ENCODE data around the gene MTMR2. TPM values are rescaled to one million over a fixed set of nuclear protein-coding genes. Genes with fewer than 3 reads are reported as not detected.

Gene MTMR2
- polyA plus RNA-seq, 6 donors from 2014 or later, result 6.9 to 11.9 (median 10.6) TPM

DNA sequence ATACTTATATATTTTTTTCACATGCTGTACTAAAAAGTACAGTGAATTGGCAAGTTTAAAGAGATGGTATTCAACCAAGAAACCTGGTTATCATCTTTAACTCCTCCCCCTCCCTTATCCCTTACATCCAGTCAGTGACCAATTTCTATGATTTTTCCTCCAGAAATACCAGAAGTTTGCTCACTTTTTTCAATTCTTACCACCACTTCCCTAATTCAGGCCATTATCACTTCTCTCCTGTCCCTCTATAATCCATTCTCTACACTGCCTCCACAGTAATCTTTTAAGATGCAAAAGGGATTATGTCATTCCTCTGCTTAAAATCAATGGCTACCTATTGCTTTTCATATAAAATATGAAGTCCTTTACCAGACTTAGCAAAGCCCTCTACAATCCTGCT lies 70.8 kb downstream of the MTMR2 start:
- no peaks in the 10 kb centered on the region for H3K27me3 Mint-ChIP-seq
- H3K36me3 Mint-ChIP-seq, result peaks cover 0 to 12% of the 10 kb centered on the region in 2 donors
- no peak for ATAC-seq (ENCODE audit: low read depth in 2 of 2)
- H3K4me3 Mint-ChIP-seq, result no peak overlapping the region
- no peak overlapping the region for H3K27ac Mint-ChIP-seq
- H3K4me1 Mint-ChIP-seq, result peaks cover 0 to 1% (median 0%) of the 10 kb centered on the region in 3 donors
- H3K9me3 Mint-ChIP-seq, result no peaks in the 10 kb centered on the region
- no peak for DNase-seq

DNA sequence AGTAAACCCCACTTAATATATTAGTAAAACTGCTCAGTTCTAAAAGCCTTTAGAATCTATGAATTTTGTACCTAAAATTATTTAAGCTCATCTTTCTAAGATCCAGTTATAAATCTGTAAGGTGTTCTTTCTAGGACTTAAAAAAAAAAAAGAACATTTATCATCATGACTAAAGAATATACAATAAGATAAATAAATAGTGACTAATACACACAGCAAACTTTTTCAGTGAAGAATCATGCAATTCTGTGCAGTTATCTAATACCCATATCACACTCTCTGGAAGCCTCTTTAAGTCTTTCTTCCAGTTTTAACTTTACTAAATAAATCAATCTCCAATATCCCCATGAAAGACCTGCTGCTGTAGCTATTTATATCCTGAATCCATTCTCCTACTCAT lies 73.8 kb downstream of the MTMR2 start:
- DNase-seq (no peak), ATAC-seq (ENCODE audit: low read depth in 2 of 2) (no peak)
- Mint-ChIP-seq H3K4me3 (no peak overlapping the region), H3K4me1 (peaks cover 0 to 1% (median 0%) of the 10 kb centered on the region in 3 donors), H3K9me3 (no peaks in the 10 kb centered on the region), H3K27me3 (no peaks in the 10 kb centered on the region), H3K36me3 (peaks cover 0 to 5% of the 10 kb centered on the region in 2 donors), H3K27ac (peak overlapping the region in 1 of 6 donors; percentile 84)

DNA sequence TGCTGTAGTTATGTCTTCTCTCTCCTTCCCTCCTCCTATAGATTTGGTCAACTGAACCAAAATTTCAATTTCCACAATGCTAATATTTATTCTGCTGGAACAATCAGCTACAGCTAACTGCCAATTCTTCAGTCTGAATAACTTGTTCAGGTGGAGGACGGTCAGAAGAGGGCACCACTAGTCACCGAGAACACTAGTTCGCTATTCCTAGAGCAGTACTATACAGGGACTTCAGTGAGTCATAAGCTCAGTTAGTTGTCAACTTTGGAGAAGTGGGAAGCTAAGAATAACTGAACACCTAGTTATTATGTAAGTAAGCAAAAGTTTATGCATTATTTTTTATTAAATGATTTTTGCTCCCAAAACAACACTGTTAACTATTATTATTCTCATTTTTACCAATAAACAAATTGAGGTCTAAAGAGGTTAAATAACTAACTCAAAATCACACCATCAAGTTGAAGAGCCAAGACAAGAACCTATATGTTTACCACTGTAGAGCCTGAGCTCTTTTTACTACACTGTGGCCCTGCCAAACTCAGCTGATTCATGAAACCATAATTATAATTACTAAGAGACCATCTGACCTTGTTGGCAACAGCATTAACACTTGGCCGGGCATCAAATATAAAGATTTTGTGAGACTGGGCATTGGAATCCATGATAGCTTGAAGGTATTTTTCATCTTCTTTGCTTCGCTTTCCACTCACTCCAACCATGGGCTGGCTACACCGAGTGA lies 74.7 kb downstream of the MTMR2 start:
- DNase-seq (no peak), ATAC-seq (ENCODE audit: low read depth in 2 of 2) (no peak)
- Mint-ChIP-seq H3K4me1 (no peaks in the 10 kb centered on the region), H3K27me3 (no peaks in the 10 kb centered on the region), H3K36me3 (peaks cover 0 to 5% of the 10 kb centered on the region in 2 donors), H3K4me3 (no peak overlapping the region), H3K9me3 (no peaks in the 10 kb centered on the region), H3K27ac (peak overlapping the region in 1 of 6 donors; percentile 21)

DNA sequence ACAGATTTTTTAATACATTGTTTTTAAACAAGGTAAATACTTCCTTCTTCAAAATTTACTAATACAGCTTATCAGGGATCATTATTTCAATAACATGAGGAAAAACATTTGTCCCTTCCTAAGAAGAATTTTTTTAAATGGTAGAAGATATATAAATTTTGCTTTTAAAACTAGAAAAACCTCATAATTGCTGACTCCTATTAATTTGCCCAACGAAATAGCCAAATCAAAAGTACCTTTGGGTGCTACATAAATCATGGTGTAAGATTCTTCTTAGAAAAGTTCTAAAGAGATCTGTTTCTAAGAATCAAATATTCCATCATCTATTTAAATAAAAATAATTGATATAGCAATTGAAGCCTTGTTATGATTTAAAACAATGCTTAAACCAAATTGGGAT lies 78.7 kb downstream of the MTMR2 start:
- Mint-ChIP-seq H3K9me3 (no peaks in the 10 kb centered on the region), H3K27ac (no peak overlapping the region), H3K4me1 (no peaks in the 10 kb centered on the region), H3K36me3 (peaks cover 0 to 5% of the 10 kb centered on the region in 2 donors), H3K27me3 (no peaks in the 10 kb centered on the region), H3K4me3 (no peak overlapping the region)
- ATAC-seq (ENCODE audit: low read depth in 2 of 2), result no peak
- DNase-seq, result no peak

DNA sequence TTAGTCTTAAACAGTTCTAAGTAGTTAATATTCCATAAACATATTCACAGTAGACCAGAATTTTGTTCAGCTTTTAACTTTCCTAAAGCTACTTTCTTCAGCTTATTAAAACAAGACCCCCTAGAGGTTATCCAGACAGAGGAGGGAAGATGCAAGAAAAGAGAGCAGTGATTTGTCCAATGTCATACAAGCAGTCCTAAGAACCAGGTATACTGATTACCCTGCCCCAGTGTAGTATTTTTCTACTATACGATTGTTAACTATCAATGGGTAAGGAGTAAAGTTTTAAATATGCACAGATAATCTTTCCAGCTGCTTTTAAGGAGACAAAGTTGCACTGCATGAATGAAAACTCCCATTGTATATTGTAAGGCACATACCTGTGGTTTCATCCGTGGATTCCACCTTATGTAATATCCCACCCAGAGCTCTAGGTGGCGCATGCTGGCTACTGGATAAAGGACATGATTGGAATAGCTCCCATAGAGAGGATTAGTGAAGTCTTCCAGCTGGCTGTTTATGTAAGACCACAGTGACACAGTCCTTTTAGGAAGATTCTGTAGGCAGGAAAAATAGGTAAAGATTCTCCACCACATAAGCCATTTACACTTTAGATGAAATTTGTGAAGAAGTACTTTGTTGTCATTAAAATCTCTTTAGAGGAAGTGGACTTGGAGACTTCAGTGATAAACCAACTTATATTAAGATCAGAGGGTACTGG lies 88.0 kb downstream of the MTMR2 start:
- no peaks in the 10 kb centered on the region for H3K27me3 Mint-ChIP-seq
- H3K9me3 Mint-ChIP-seq, result no peaks in the 10 kb centered on the region
- DNase-seq, result peak; percentile 41
- H3K27ac Mint-ChIP-seq, result peak overlapping the region in 2 of 6 donors; percentile 31 to 39
- peaks cover 0 to 8% of the 10 kb centered on the region in 2 donors for H3K36me3 Mint-ChIP-seq
- ATAC-seq (ENCODE audit: low read depth in 2 of 2), result peak; percentile 72 to 87
- peaks cover 0 to 4% (median under 1%) of the 10 kb centered on the region in 3 donors for H3K4me1 Mint-ChIP-seq
- no peak overlapping the region for H3K4me3 Mint-ChIP-seq

DNA sequence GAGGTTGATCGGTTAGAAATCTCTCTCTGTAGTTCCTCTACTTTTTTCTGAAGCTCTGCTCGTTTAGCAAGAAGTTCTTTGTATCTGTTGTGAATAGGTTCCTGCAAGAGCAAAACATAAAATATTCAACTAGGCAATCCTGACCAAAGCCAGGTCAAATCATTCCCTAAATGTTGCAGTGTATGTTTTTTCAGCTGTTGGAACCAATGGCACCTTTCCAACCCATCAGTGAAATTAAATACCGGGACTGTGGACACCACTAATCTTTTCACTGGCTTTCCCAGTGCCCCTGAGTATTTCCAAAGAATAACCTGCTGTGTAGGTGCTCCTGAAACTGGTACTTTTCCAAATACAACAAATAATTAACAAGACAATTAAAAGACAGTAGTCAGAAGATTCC lies 88.6 kb downstream of the MTMR2 start:
- Mint-ChIP-seq H3K4me3 (no peak overlapping the region), H3K9me3 (no peaks in the 10 kb centered on the region), H3K36me3 (peaks cover 0 to 14% of the 10 kb centered on the region in 2 donors), H3K4me1 (peaks cover 0 to 6% (median 4%) of the 10 kb centered on the region in 3 donors), H3K27ac (no peak overlapping the region), H3K27me3 (no peaks in the 10 kb centered on the region)
- no peak for ATAC-seq (ENCODE audit: low read depth in 2 of 2)
- DNase-seq, result no peak

DNA sequence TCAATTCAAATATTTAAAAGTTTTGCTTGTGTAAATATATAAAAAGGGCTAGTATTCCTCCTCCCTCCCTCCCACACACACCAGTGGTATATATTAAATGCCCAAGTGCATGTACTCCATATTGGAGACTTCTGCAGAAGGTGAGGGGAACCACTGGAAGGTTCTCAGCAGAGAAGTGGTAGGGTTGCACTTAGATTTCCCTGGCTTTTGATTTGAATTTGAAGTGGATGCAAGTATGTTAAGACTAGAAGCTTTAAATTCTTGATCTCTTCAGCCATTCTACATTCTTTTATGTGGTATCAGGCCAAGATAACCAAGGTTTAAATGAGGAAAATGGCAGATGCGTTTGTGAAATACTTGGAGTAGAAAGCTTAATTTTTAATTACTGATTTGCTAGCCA lies 90.5 kb downstream of the MTMR2 start:
- Mint-ChIP-seq H3K27me3 (no peaks in the 10 kb centered on the region), H3K4me3 (no peak overlapping the region), H3K36me3 (peaks cover 0 to 24% of the 10 kb centered on the region in 2 donors), H3K4me1 (peaks cover 0 to 7% (median 4%) of the 10 kb centered on the region in 3 donors), H3K27ac (no peak overlapping the region), H3K9me3 (no peaks in the 10 kb centered on the region)
- ATAC-seq (ENCODE audit: low read depth in 2 of 2) (no peak), DNase-seq (no peak)

DNA sequence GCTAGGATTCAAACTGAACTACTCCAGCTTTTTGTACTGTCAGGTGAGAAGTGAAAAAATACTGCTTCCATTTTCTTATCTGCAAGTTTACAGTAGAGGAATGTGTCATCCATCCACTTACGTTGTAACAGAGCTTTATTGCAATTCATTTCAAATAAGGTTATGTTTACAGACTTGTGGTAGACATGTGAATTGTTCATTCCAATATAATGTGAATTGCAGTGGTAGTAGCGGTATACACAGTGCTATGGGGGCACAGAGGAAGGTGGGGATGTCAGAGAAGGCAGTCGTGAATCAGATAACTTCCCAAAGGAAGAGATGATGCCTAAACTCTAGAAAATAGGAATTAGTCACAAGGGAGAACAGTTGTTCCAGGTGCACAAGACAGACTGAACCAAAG lies 91.1 kb downstream of the MTMR2 start:
- H3K4me3 Mint-ChIP-seq, result no peak overlapping the region
- H3K27me3 Mint-ChIP-seq, result no peaks in the 10 kb centered on the region
- H3K9me3 Mint-ChIP-seq, result no peaks in the 10 kb centered on the region
- ATAC-seq (ENCODE audit: low read depth in 2 of 2) (no peak), DNase-seq (no peak)
- peaks cover 0 to 24% of the 10 kb centered on the region in 2 donors for H3K36me3 Mint-ChIP-seq
- peak overlapping the region in 3 of 6 donors; percentile 1 to 81 (median 15) for H3K27ac Mint-ChIP-seq
- peaks cover 0 to 7% (median 4%) of the 10 kb centered on the region in 3 donors for H3K4me1 Mint-ChIP-seq

DNA sequence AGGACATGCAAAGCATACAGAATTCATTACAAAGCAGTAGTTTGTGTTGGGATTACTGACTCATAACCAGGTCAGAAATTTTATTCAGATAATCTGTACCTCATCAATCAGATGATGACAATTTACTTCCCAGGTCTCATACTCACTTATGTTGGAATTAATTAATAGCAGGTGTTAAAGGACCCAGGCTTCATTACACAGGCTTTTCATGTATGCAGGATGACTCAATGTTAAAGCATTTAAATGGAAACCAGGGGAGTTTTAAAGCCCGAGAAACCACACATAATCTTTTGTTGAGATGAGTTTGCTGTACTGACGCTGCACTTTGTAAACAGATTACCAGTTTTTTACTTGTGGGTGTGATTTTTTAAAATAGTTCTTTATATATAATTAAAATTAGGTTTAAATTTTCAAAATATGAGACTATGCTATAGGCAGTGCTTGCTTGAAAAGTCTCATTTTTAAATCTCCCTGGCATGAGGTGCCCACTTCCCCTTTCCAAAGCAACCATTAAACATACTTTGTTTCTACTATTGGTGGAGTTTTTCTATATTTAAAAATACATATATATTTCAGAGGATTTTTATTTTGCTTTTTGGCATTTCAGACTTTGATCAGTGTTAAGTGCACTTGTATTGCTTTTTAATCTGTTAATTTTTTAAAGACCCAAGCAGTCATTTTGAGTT lies 92.6 kb downstream of the MTMR2 start:
- ATAC-seq (ENCODE audit: low read depth in 2 of 2), result no peak
- Mint-ChIP-seq H3K9me3 (no peaks in the 10 kb centered on the region), H3K36me3 (peaks cover 0 to 24% of the 10 kb centered on the region in 2 donors), H3K27me3 (no peaks in the 10 kb centered on the region), H3K27ac (peak overlapping the region in 2 of 6 donors; percentile 4 to 38), H3K4me3 (no peak overlapping the region), H3K4me1 (peaks cover 0 to 7% (median 4%) of the 10 kb centered on the region in 3 donors)
- no peak for DNase-seq

DNA sequence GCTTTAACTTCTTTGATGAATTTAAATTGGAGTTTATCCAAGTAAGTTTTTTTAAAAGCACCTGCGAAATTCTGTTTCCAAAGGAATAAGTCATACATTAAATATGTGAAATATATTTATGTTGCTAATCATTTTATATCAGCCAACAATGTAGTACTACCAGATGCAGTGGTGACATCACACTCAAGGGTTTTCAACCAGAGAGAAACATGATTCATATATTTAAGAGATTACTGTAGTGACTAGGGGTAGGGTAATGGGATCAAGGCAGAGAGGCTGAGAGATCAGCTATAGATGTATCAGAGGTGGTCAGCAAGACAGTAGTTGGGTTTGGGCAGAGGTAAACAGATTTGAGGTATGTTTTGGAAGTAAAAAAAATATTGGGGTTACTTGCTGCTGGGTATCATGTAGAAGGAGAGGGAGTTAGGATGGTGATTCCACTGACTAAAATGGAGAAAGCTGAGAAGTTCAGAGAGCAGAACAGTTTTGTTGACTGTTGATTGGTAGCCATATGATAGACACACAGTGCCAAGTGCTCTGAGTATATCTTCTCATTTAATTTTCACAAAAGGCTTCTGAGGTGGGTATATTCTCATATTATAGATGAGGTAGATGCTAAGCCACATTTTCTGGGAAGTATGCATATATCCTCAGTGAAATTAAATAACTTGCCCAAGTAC lies 94.2 kb downstream of the MTMR2 start:
- H3K27ac Mint-ChIP-seq, result peak overlapping the region in 4 of 6 donors; percentile 2 to 79 (median 14)
- no peak overlapping the region for H3K4me3 Mint-ChIP-seq
- peaks cover 5 to 24% of the 10 kb centered on the region in 2 donors for H3K36me3 Mint-ChIP-seq
- no peaks in the 10 kb centered on the region for H3K9me3 Mint-ChIP-seq
- H3K4me1 Mint-ChIP-seq, result peaks cover 0 to 7% (median 0%) of the 10 kb centered on the region in 3 donors
- ATAC-seq (ENCODE audit: low read depth in 2 of 2) (no peak), DNase-seq (no peak)
- no peaks in the 10 kb centered on the region for H3K27me3 Mint-ChIP-seq

DNA sequence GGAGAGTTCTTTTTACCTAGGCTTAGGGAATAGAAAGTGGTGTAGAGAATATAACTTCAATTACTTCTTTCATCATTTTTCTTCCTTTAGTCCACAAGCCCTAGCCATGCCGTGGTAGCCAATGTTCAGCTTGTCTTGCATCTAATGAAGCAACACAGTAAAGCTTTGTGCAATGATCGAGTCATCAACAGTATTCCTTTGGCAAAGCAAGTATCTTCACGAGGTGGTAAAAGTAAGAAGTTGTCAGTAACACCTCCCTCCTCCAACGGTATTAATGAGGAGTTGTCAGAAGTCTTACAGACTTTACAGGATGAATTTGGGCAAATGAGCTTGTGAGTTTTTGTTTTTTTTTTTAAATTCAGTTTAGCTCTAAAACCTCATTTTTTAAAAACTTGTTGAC lies 96.2 kb downstream of the MTMR2 start:
- DNase-seq (no peak), ATAC-seq (ENCODE audit: low read depth in 2 of 2) (no peak)
- Mint-ChIP-seq H3K27me3 (no peaks in the 10 kb centered on the region), H3K27ac (peak overlapping the region in 4 of 6 donors; percentile 15 to 72 (median 36)), H3K36me3 (peaks cover 11 to 21% of the 10 kb centered on the region in 2 donors), H3K4me1 (peaks cover 0 to 7% (median 0%) of the 10 kb centered on the region in 3 donors), H3K9me3 (no peaks in the 10 kb centered on the region), H3K4me3 (no peak overlapping the region)

DNA sequence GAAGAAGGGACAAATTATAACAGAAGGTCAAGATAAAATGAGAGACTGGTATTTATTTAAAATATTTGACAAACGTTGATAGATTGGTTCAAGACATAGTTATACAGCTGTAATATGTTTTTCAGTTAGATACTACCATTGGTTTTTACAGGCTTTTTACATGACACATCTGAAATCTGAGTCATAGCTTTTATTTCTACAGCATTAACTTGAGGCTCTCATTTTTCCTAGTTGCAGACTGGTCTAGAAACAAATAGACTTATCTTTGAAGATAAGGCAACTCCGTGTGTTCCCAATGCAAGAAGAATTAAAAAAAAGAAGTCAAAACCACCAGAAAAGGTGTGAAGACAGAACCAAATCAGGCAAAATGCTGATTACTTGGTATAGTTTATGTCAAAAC lies 102.3 kb downstream of the MTMR2 start:
- ATAC-seq (ENCODE audit: low read depth in 2 of 2) (no peak), DNase-seq (no peak)
- peaks cover 24% of the 10 kb centered on the region in 2 donors for H3K36me3 Mint-ChIP-seq
- H3K4me3 Mint-ChIP-seq, result no peak overlapping the region
- H3K27me3 Mint-ChIP-seq, result no peaks in the 10 kb centered on the region
- H3K9me3 Mint-ChIP-seq, result no peaks in the 10 kb centered on the region
- no peaks in the 10 kb centered on the region for H3K4me1 Mint-ChIP-seq
- peak overlapping the region in 3 of 6 donors; percentile 38 to 58 (median 39) for H3K27ac Mint-ChIP-seq

DNA sequence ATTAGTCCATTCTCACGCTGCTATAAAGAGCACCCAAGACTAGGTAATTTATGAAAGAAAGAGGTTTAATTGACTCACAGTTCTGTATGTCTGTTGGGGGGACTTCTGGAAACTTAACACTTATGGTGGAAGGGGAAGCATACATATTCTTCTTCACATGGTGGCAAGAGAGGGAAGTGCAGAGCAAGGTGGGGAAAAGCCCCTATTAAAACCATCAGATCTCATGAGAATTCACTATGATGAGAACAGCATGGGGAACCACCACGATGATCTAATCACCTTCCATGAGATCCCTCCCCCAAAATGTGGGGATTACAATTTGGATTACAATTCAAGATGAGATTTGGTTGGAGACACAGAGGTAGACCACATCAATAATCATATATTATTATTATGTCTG lies 107.9 kb downstream of the MTMR2 start:
- no peak for DNase-seq
- no peaks in the 10 kb centered on the region for H3K27me3 Mint-ChIP-seq
- H3K9me3 Mint-ChIP-seq, result no peaks in the 10 kb centered on the region
- peak overlapping the region in 2 of 6 donors; percentile 46 to 60 for H3K27ac Mint-ChIP-seq
- H3K4me3 Mint-ChIP-seq, result no peak overlapping the region
- peaks cover 16 to 26% of the 10 kb centered on the region in 2 donors for H3K36me3 Mint-ChIP-seq
- ATAC-seq (ENCODE audit: low read depth in 2 of 2), result peak; percentile 71 to 79
- peaks cover 0 to 5% (median 0%) of the 10 kb centered on the region in 3 donors for H3K4me1 Mint-ChIP-seq
